DND-41 (cell line): Measurements from ENCODE around the gene ATP9A.

Source experiments
- ATAC-seq: fragments of 200-7000 bp; cut with Tn5 transposase; 3 replicates; pipeline ENCODE4 v1.9.1; 2021; ENCODE audit warnings: low read depth; ENCODE audit not compliant: insufficient read depth
- DNase-seq: peaks from one replicate; pipeline ENCODE4 v3.0.0-alpha.2; 2020
- H2AFZ ChIP-seq: 2 replicates; pipeline ENCODE4 v1.6.0; 2012; ENCODE audit warnings: low read depth, low read length
- H3K27ac ChIP-seq: 2 replicates; pipeline ENCODE4 v1.5.1; 2012; ENCODE audit warnings: low read length, inconsistent platforms
- H3K27me3 ChIP-seq: fragments of 200-600 bp; sonication (generic); 2 replicates; pipeline ENCODE4 v1.6.0; 2012; ENCODE audit warnings: low read length, mild to moderate bottlenecking, inconsistent platforms; ENCODE audit not compliant: insufficient read depth, poor library complexity
- H3K36me3 ChIP-seq: 2 replicates; pipeline ENCODE4 v1.5.1; 2012; ENCODE audit warnings: low read length, inconsistent platforms; ENCODE audit not compliant: insufficient read depth
- H3K4me1 ChIP-seq: 2 replicates; pipeline ENCODE4 v1.5.1; 2012; ENCODE audit warnings: mild to moderate bottlenecking, low read length; ENCODE audit not compliant: insufficient read depth
- H3K4me2 ChIP-seq: 2 replicates; pipeline ENCODE4 v1.6.0; 2012; ENCODE audit warnings: mild to moderate bottlenecking, moderate library complexity, low read length, inconsistent platforms; ENCODE audit not compliant: insufficient read depth
- H3K4me3 ChIP-seq, 2 experiments: fragments of 200-600 bp in 1 of 2; shearing (Covaris generic) in 1 of 2; 2 replicates each; pipeline ENCODE4 v1.5.1; 2012 to 2016; ENCODE audit warnings: inconsistent platforms in 2 of 2, low read length in 2 of 2, mild to moderate bottlenecking in 2 of 2, low read depth in 1 of 2, moderate library complexity in 1 of 2
- H3K79me2 ChIP-seq: 2 replicates; pipeline ENCODE4 v1.6.0; 2012; ENCODE audit warnings: low read length, inconsistent platforms; ENCODE audit not compliant: insufficient read depth
- H3K9ac ChIP-seq: 2 replicates; pipeline ENCODE4 v1.6.0; 2012; ENCODE audit warnings: low read depth, mild to moderate bottlenecking, inconsistent platforms, low read length, moderate library complexity
- H3K9me3 ChIP-seq: 2 replicates; pipeline ENCODE4 v1.5.1; 2012; ENCODE audit warnings: low read length, moderate library complexity, mild to moderate bottlenecking, inconsistent platforms; ENCODE audit not compliant: insufficient read depth, severe bottlenecking
- H4K20me1 ChIP-seq: 2 replicates; pipeline ENCODE4 v1.6.0; 2012; ENCODE audit warnings: low read length; ENCODE audit not compliant: insufficient read depth
- EZH2 ChIP-seq: IDR thresholded peaks from 3 replicates; pipeline ENCODE4 v1.6.1; 2012; ENCODE audit warnings: borderline replicate concordance, low read depth, mild to moderate bottlenecking, moderate library complexity, low read length, inconsistent platforms; ENCODE audit not compliant: severe bottlenecking
- TF ChIP-seq, protein P1 (sequence below): IDR thresholded peaks from 2 replicates; pipeline ENCODE4 v1.5.1; 2012; ENCODE audit warnings: borderline replicate concordance, low read length, moderate library complexity, mild to moderate bottlenecking; ENCODE audit not compliant: poor library complexity, severe bottlenecking; ENCODE audit errors: extremely low read depth

The ATP9A gene

DNA sequence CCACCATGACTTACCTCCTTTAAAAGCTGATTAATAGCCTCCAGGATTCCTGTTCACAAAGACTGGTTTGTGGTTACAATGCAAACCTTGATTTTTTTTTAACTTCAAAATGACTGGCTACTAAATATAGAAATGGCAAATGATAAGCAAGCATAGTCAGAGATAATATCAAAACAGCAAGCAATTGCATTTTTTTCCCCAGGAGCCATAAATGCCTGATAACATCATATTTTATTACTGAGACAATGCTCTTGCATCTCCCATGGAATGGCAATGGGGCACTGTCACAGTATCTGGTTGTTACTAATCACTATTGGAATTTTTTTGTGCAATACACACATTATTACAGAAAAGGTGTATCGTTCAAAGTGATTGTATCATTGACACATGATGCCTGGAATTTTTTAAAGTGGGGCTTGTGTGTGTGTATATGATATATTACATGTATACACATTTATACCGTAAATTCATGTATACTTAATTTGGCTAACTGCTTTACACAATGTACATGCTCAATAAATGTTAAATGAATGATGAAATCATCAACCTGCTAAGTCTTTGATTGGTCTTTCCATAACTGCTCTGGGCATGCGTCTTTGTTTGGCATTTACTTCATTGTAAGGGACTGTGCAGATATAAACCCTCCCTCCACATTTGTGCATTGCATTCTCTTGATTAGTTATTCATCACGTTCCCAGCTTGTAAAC is 35.1 kb upstream of the ATP9A start:
- no peak overlapping the region for H3K4me3 ChIP-seq
- no peak overlapping the region for H3K4me2 ChIP-seq
- no peaks in the 10 kb centered on the region for H3K9me3 ChIP-seq
- no peak for TF ChIP-seq EZH2
- TF ChIP-seq, protein P1, sequence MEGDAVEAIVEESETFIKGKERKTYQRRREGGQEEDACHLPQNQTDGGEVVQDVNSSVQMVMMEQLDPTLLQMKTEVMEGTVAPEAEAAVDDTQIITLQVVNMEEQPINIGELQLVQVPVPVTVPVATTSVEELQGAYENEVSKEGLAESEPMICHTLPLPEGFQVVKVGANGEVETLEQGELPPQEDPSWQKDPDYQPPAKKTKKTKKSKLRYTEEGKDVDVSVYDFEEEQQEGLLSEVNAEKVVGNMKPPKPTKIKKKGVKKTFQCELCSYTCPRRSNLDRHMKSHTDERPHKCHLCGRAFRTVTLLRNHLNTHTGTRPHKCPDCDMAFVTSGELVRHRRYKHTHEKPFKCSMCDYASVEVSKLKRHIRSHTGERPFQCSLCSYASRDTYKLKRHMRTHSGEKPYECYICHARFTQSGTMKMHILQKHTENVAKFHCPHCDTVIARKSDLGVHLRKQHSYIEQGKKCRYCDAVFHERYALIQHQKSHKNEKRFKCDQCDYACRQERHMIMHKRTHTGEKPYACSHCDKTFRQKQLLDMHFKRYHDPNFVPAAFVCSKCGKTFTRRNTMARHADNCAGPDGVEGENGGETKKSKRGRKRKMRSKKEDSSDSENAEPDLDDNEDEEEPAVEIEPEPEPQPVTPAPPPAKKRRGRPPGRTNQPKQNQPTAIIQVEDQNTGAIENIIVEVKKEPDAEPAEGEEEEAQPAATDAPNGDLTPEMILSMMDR, result no peak
- DNase-seq (no peak), ATAC-seq (no peak)
- H3K27me3 ChIP-seq, result no peaks in the 10 kb centered on the region
- H3K4me1 ChIP-seq, result no peaks in the 10 kb centered on the region
- H2AFZ ChIP-seq, result no peak overlapping the region
- no peaks in the 10 kb centered on the region for H3K79me2 ChIP-seq
- H3K36me3 ChIP-seq, result no peaks in the 10 kb centered on the region
- no peaks in the 10 kb centered on the region for H4K20me1 ChIP-seq
- H3K27ac ChIP-seq, result no peak overlapping the region
- no peak overlapping the region for H3K9ac ChIP-seq

DNA sequence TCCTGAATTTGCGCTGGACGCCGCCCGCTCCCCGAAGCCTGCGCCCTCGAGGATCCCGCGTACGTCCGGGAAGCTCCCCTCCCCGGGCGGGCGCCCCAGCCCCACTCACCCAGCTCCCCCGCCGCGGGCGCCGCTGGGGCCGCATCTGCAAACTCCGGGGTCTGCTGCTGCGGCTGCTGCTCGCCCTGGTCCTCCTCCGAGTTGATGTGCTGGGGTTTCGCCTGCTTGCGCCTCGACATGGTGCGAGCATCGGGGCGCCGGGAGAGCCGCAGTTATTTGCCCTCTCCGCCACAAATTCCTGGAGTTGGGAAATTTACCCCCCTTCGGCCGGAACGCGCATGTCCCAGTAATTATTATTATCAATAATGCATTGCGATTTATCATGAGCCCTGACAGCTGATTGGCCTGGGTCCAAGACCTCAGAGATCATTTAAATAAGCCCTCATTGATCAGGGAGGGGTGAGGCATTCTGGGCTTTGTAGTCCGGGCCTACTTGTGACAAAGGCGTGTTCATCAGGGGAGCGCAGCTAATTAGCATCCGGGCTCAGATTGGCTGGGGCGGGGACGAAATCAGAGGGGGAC is 34.1 kb upstream of the ATP9A start, which contains the start of gene SALL4:
SALL4 (minus strand) TSS at position 352 of the 582 bp plus-strand sequence; CDS start at position 239, 113 bp downstream.
- H3K4me2 ChIP-seq, result no peak within 1 kb of the TSS
- no peaks in the 10 kb centered on the region for H3K36me3 ChIP-seq
- H3K27ac ChIP-seq, result no peak within 1 kb of the TSS
- H3K4me3 ChIP-seq, result no peak within 1 kb of the TSS
- ATAC-seq (no peak), DNase-seq (no peak)
- H2AFZ ChIP-seq, result no peak within 1 kb of the TSS
- no peaks in the 10 kb centered on the region for H3K79me2 ChIP-seq
- H3K9me3 ChIP-seq, result no peaks in the 10 kb centered on the region
- no peaks in the 10 kb centered on the region for H4K20me1 ChIP-seq
- H3K9ac ChIP-seq, result no peak within 1 kb of the TSS
- TF ChIP-seq EZH2, result no peak
- TF ChIP-seq, protein P1, result no peak
- no peaks in the 10 kb centered on the region for H3K27me3 ChIP-seq
- no peaks in the 10 kb centered on the region for H3K4me1 ChIP-seq

DNA sequence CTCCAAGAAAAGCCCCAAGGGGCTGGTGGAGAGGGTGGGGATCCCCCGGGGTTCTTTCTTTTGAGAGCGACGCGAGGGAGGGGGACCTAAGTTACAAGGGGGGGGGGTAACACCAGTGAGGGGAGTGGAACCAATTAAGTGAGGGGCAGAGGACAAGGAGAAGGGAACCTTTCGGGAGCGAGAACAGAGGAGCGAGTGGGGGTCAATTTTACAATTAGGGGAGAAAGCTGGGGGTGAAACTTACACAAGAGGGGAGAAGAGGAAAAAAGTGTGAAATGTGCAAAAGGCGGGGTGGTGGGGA is 33.6 kb upstream of the ATP9A start:
- H3K4me3 ChIP-seq, result no peak overlapping the region
- H3K9ac ChIP-seq, result no peak overlapping the region
- DNase-seq (no peak), ATAC-seq (no peak)
- no peak overlapping the region for H2AFZ ChIP-seq
- no peak overlapping the region for H3K27ac ChIP-seq
- no peaks in the 10 kb centered on the region for H3K27me3 ChIP-seq
- no peaks in the 10 kb centered on the region for H3K9me3 ChIP-seq
- no peaks in the 10 kb centered on the region for H3K79me2 ChIP-seq
- TF ChIP-seq, protein P1, result no peak
- no peak for TF ChIP-seq EZH2
- no peak overlapping the region for H3K4me2 ChIP-seq
- no peaks in the 10 kb centered on the region for H4K20me1 ChIP-seq
- no peaks in the 10 kb centered on the region for H3K36me3 ChIP-seq
- no peaks in the 10 kb centered on the region for H3K4me1 ChIP-seq
